OCI-LY1 (cell line): ENCODE measurements around the gene CBARP.

Experiments used
- CTCF ChIP-seq: fragments of 200-600 bp; sonication (generic), shearing (Covaris generic); IDR thresholded peaks from 2 replicates; pipeline ENCODE4 v1.5.1; 2017; ENCODE audit warnings: mild to moderate bottlenecking, antibody characterized with exemption, low read length, moderate library complexity, mixed read lengths
- EZH2 ChIP-seq: fragments of 200-600 bp; sonication (generic), shearing (Covaris generic); IDR thresholded peaks from 2 replicates; pipeline ENCODE4 v1.8.0; 2017; ENCODE audit warnings: borderline replicate concordance, mixed run types, mild to moderate bottlenecking, antibody characterized with exemption, low read length, moderate library complexity, mixed read lengths

GRCh38 chr19:1266129-1266915 is 28.5 kb upstream of the CBARP start:
- TF ChIP-seq CTCF (no peak), EZH2 (no peak)
